Naive B cell (primary cell): ENCODE data around the gene SLAMF8. TPM values are rescaled to one million over a fixed set of nuclear protein-coding genes. Genes with fewer than 3 reads are reported as not detected.

Experiments
- ATAC-seq, 2 donors: fragments of 150-1000 bp; cut with Tn5 transposase; 2 replicates each; pipeline ENCODE4 v1.10.0; 2021; ENCODE audit warnings: low read depth in 2 of 2, mild to moderate bottlenecking in 2 of 2, moderate library complexity in 2 of 2
- DNase-seq: peaks from one replicate; pipeline ENCODE4 v3.0.0; 2022
- H3K27ac Mint-ChIP-seq, 6 donors: one replicate each; pipeline ENCODE4 v1.8.0; 2020 to 2022; ENCODE audit warnings: mild to moderate bottlenecking in 6 of 6, mixed read lengths in 6 of 6, moderate library complexity in 5 of 6, inconsistent platforms in 2 of 6
- H3K27me3 Mint-ChIP-seq, 3 donors: one replicate each; pipeline ENCODE4 v1.8.0; 2021 to 2022; ENCODE audit warnings: mixed read lengths in 3 of 3, mild to moderate bottlenecking in 1 of 3
- H3K36me3 Mint-ChIP-seq, 2 donors: one replicate each; pipeline ENCODE4 v1.8.0; 2020 to 2022; ENCODE audit warnings: mixed read lengths in 2 of 2, inconsistent platforms in 1 of 2, mild to moderate bottlenecking in 1 of 2
- H3K4me1 Mint-ChIP-seq, 3 donors: one replicate each; pipeline ENCODE4 v1.8.0; 2020 to 2022; ENCODE audit warnings: mixed read lengths in 3 of 3, inconsistent platforms in 1 of 3, mild to moderate bottlenecking in 1 of 3, moderate library complexity in 1 of 3
- H3K4me3 Mint-ChIP-seq, 8 donors: one replicate each; pipeline ENCODE4 v1.8.0; 2020 to 2022; ENCODE audit warnings: mild to moderate bottlenecking in 8 of 8, mixed read lengths in 8 of 8, moderate library complexity in 8 of 8, inconsistent platforms in 2 of 8
- H3K9me3 Mint-ChIP-seq, 7 donors: one replicate each; pipeline ENCODE4 v1.8.0; 2020 to 2022; ENCODE audit warnings: mixed read lengths in 7 of 7, mild to moderate bottlenecking in 5 of 7, inconsistent platforms in 2 of 7, moderate library complexity in 1 of 7
- polyA plus RNA-seq, 6 donors: library from polyadenylated mRNA; unstranded; fragments of 300-500 nt; fragmentation: Illumina TruSeq; gene quantifications; one replicate each; pipeline ENCODE4 v1.2.3, GENCODE V29; 2021; ENCODE audit warnings: low read depth in 6 of 6

SLAMF8 gene
- polyA plus RNA-seq, 6 donors from 2014 or later: not detected

DNA sequence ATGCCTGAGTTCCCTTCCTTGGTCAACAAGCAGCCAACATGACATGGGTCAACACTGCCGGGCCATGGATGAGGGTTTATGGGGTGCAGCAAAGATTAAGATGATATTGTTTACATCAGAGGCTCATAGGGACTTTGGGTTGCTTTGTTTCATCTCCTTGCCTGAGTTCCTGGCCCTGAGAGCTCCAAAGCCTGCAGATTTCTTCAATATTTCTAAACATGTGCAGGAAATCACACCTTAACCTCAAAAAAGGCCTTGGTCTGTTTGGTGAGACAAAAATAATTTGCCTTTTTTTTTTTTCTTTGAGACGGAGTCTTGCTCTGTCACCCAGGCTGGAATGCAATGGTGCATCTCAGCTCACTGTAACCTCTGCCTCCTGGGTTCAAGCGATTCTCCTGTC is 876 bp downstream of the SLAMF8 start:
- ATAC-seq (no peak), DNase-seq (no peak)
- H3K4me1 Mint-ChIP-seq: peaks cover 7 to 21% (median 14%) of the 10 kb centered on the region in 3 donors
- H3K27ac Mint-ChIP-seq: peak overlapping the region in 1 of 6 donors; percentile 5
- H3K4me3 Mint-ChIP-seq: peak overlapping the region in 1 of 8 donors; percentile 49
- H3K36me3 Mint-ChIP-seq: peaks cover 0 to 3% of the 10 kb centered on the region in 2 donors
- H3K9me3 Mint-ChIP-seq: peaks cover 0 to 2% (median 0%) of the 10 kb centered on the region in 7 donors
- peaks cover 23 to 38% (median 34%) of the 10 kb centered on the region in 3 donors for H3K27me3 Mint-ChIP-seq

GRCh38 chr1:159828176-159828575 is 1.5 kb downstream of the SLAMF8 start:
- no peak for ATAC-seq
- peaks cover 0 to 3% of the 10 kb centered on the region in 2 donors for H3K36me3 Mint-ChIP-seq
- H3K27ac Mint-ChIP-seq: no peak overlapping the region
- no peak overlapping the region for H3K4me3 Mint-ChIP-seq
- DNase-seq: no peak
- H3K9me3 Mint-ChIP-seq: peaks cover 0 to 2% (median 0%) of the 10 kb centered on the region in 7 donors
- peaks cover 7 to 21% (median 14%) of the 10 kb centered on the region in 3 donors for H3K4me1 Mint-ChIP-seq
- peaks cover 23 to 31% (median 28%) of the 10 kb centered on the region in 3 donors for H3K27me3 Mint-ChIP-seq

DNA sequence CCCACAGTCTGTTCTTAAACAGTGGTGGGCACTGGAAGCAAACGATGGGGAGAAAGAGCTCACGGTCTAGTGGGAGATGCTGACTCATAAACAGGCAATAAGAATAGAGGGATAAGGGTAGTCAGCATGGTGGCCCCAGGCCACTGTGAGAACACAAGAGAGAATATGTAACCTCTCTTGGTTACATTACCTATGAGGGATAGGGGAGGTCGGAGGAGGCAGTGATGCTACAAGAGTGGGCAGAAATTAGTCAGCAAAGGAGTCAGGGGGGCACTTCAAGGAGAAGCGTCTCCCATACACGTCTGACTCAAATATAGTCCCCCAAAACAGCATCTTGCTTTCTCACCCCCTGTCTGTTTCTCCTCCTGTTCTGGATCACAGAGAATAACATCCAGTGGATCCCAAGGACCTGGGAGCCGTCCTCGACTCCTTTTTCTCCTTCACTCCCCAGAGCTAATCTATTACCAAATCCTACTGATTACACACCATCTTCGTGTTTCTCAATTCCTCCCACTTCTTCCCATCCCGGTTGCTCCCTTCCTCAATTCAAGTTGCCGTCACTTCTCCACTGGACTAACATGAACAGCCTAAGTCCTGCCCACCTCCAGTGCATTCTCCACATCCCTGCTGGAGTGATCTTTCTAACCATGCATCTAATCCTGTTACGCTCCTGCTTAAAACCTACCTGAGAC is 2.1 kb downstream of the SLAMF8 start:
- DNase-seq (no peak), ATAC-seq (no peak)
- Mint-ChIP-seq H3K4me1 (peaks cover 7 to 21% (median 14%) of the 10 kb centered on the region in 3 donors), H3K4me3 (peak overlapping the region in 1 of 8 donors; percentile 39), H3K9me3 (peaks cover 0 to 2% (median 0%) of the 10 kb centered on the region in 7 donors), H3K27me3 (peaks cover 23 to 29% (median 26%) of the 10 kb centered on the region in 3 donors), H3K36me3 (peaks cover 0 to 3% of the 10 kb centered on the region in 2 donors), H3K27ac (peak overlapping the region in 1 of 6 donors; percentile 12)

- Mint-ChIP-seq H3K27ac (peak overlapping the region in 1 of 6 donors; percentile 12), H3K36me3 (peaks cover 0 to 3% of the 10 kb centered on the region in 2 donors), H3K4me1 (peaks cover 7 to 21% (median 14%) of the 10 kb centered on the region in 3 donors), H3K9me3 (peaks cover 0 to 2% (median 0%) of the 10 kb centered on the region in 7 donors), H3K27me3 (peaks cover 21 to 30% (median 21%) of the 10 kb centered on the region in 3 donors), H3K4me3 (peak overlapping the region in 1 of 8 donors; percentile 54)
- peak; percentile 93 to 95 for ATAC-seq
- DNase-seq: no peak
These were observed 2.6 kb downstream of the SLAMF8 start for GRCh38 chr1:159829273-159829634.

- DNase-seq (no peak), ATAC-seq (no peak)
- Mint-ChIP-seq H3K4me3 (no peak overlapping the region), H3K36me3 (peaks cover 0 to 3% of the 10 kb centered on the region in 2 donors), H3K27ac (peak overlapping the region in 1 of 6 donors; percentile 71), H3K27me3 (peaks cover 14 to 23% (median 16%) of the 10 kb centered on the region in 3 donors), H3K4me1 (peaks cover 7 to 21% (median 14%) of the 10 kb centered on the region in 3 donors), H3K9me3 (peaks cover 0 to 2% (median 0%) of the 10 kb centered on the region in 7 donors)
These were observed 3.3 kb downstream of the SLAMF8 start for GRCh38 chr1:159829822-159830465.

DNA sequence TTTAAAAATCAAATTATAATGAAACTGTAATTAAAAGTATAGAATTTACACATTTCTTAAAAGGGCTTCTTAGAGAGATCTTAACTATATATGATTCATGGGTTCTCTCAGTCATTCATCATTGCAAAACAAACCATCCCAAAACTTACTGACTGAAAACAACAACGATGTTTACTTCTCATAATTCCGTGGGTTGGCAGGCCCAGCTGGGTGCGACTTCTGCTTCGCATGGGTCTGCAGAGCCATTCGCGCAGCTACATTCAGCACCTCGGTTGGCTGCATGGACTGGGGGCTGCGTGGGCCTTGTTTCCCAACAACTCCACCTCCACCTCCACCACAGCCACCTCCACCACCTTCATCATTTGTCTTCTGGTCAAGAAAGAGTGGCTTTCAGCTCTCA is 4.0 kb downstream of the SLAMF8 start:
- Mint-ChIP-seq H3K27ac (no peak overlapping the region), H3K27me3 (peaks cover 7 to 17% (median 9%) of the 10 kb centered on the region in 3 donors), H3K9me3 (peaks cover 0 to 2% (median 0%) of the 10 kb centered on the region in 7 donors), H3K4me3 (no peak overlapping the region), H3K36me3 (peaks cover 0 to 3% of the 10 kb centered on the region in 2 donors), H3K4me1 (peaks cover 7 to 21% (median 14%) of the 10 kb centered on the region in 3 donors)
- ATAC-seq (no peak), DNase-seq (no peak)

DNA sequence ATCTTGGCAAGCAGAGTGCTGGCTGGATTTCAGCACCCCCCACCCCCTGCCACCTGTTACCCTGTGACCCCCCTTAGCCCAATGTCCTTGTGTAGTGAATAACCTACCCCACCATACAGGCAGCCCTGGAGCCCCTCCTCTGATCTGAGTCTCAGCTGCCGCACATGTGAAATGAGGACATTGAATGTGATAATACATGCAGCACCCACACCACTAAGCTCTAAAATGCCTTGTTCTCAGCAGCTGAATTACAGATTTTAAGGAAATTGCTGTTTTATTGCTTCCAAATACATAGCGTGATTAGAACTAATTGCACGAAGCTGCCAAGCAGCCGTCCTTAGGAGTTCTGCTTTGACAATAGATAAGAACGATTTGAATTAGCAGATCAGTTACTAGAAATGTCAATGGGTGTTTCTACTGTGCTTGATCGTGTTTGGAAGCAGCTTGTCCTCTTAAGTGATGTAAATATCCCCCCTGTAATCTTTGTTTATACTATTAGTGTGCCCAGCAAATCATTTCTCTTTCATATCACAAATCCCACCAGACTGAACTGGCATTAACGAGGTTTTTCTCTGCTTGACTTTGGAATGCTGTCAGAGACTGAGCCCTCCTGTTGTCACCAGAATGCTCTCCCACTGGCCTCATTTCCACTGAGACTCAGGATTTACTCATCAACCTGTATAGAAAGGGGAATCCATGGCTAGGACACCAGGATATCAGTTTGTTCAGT is 4.9 kb downstream of the SLAMF8 start:
- Mint-ChIP-seq H3K36me3 (peaks cover 0 to 3% of the 10 kb centered on the region in 2 donors), H3K4me3 (no peak overlapping the region), H3K9me3 (peaks cover 0 to 2% (median 0%) of the 10 kb centered on the region in 7 donors), H3K4me1 (peaks cover 7 to 17% (median 7%) of the 10 kb centered on the region in 3 donors), H3K27me3 (peaks cover 7 to 14% (median 7%) of the 10 kb centered on the region in 3 donors), H3K27ac (no peak overlapping the region)
- ATAC-seq (no peak), DNase-seq (no peak)

- H3K27ac Mint-ChIP-seq: no peak overlapping the region
- H3K36me3 Mint-ChIP-seq: peaks cover 0 to 3% of the 10 kb centered on the region in 2 donors
- no peak overlapping the region for H3K4me3 Mint-ChIP-seq
- ATAC-seq (no peak), DNase-seq (no peak)
- H3K4me1 Mint-ChIP-seq: peaks cover 7 to 12% (median 7%) of the 10 kb centered on the region in 3 donors
- H3K27me3 Mint-ChIP-seq: peaks cover 7 to 17% (median 7%) of the 10 kb centered on the region in 3 donors
- no peaks in the 10 kb centered on the region for H3K9me3 Mint-ChIP-seq
These were observed 5.6 kb downstream of the SLAMF8 start for GRCh38 chr1:159832309-159832708.

DNA sequence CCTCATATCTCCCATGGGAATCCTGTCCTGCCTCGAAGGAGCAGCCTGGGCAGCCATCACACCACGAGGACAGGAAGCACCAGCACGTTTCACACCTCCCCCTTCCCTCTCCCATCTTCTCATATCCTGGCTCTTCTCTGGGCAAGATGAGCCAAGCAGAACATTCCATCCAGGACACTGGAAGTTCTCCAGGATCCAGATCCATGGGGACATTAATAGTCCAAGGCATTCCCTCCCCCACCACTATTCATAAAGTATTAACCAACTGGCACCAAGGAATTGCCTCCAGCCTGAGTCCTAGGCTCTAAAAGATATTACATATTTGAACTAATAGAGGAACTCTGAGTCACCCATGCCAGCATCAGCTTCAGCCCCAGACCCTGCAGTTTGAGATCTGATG is 8.7 kb downstream of the SLAMF8 start:
- Mint-ChIP-seq H3K4me1 (no peaks in the 10 kb centered on the region), H3K9me3 (no peaks in the 10 kb centered on the region), H3K27me3 (peaks cover 0 to 13% (median 0%) of the 10 kb centered on the region in 3 donors), H3K4me3 (no peak overlapping the region), H3K27ac (peak overlapping the region in 2 of 6 donors; percentile 11 to 83), H3K36me3 (no peaks in the 10 kb centered on the region)
- DNase-seq (no peak), ATAC-seq (no peak)

- Mint-ChIP-seq H3K4me1 (no peaks in the 10 kb centered on the region), H3K36me3 (no peaks in the 10 kb centered on the region), H3K27me3 (peaks cover 0 to 13% (median 0%) of the 10 kb centered on the region in 3 donors), H3K9me3 (no peaks in the 10 kb centered on the region), H3K4me3 (no peak overlapping the region), H3K27ac (peak overlapping the region in 1 of 6 donors; percentile 83)
- no peak for DNase-seq
- ATAC-seq: no peak
These were observed 9.3 kb downstream of the SLAMF8 start for GRCh38 chr1:159835862-159836525.

GRCh38 chr1:159838715-159839114 is 12.0 kb downstream of the SLAMF8 start:
- DNase-seq: no peak
- Mint-ChIP-seq H3K27ac (peak overlapping the region in 1 of 6 donors; percentile 43), H3K9me3 (no peaks in the 10 kb centered on the region), H3K36me3 (no peaks in the 10 kb centered on the region), H3K4me3 (no peak overlapping the region), H3K27me3 (peaks cover 4 to 20% (median 16%) of the 10 kb centered on the region in 3 donors), H3K4me1 (peaks cover 0 to 3% (median 0%) of the 10 kb centered on the region in 3 donors)
- ATAC-seq: no peak

GRCh38 chr1:159839116-159839849 is 12.6 kb downstream of the SLAMF8 start:
- H3K36me3 Mint-ChIP-seq: no peaks in the 10 kb centered on the region
- no peak overlapping the region for H3K27ac Mint-ChIP-seq
- H3K9me3 Mint-ChIP-seq: no peaks in the 10 kb centered on the region
- peaks cover 6 to 23% (median 22%) of the 10 kb centered on the region in 3 donors for H3K27me3 Mint-ChIP-seq
- H3K4me1 Mint-ChIP-seq: peaks cover 0 to 4% (median 0%) of the 10 kb centered on the region in 3 donors
- peak overlapping the region in 1 of 8 donors; percentile 66 for H3K4me3 Mint-ChIP-seq
- DNase-seq (no peak), ATAC-seq (no peak)
